IMR-90 (cell line): Measurements from ENCODE around the gene MLLT3. TPM values are rescaled to one million over a fixed set of nuclear protein-coding genes. Genes with fewer than 3 reads are reported as not detected.

Experiments used
- ATAC-seq: fragments of 200-7000 bp; cut with Tn5 transposase; 2 replicates; pipeline ENCODE4 v1.9.1; 2020; ENCODE audit warnings: low read depth, mild to moderate bottlenecking, moderate library complexity
- BruUV-seq: library from RNA; stranded (reverse); fragments of 400-500 nt; replicated peaks from 2 replicates; lab custom pipeline; 2021; lab: Mats Ljungman, UMichigan
- CTCF ChIA-PET: fragments of 300-600 bp; formaldehyde crosslinking; extraction: SDS; loops from one replicate; lab custom pipeline; 2021; ENCODE audit warnings: antibody characterized with exemption; lab: Yijun Ruan, JAX
- POLR2A ChIA-PET: fragments of 300-600 bp; sonication (Branson Sonifier 250); formaldehyde crosslinking; loops from one replicate; lab custom pipeline; 2022; ENCODE audit warnings: antibody characterized with exemption; ENCODE audit not compliant: unreplicated experiment; lab: Charles Lee
- DNase-seq: peaks from one replicate; pipeline ENCODE4 v3.0.0; 2013
- H2AFZ ChIP-seq: replicated peaks from 2 replicates; pipeline ENCODE3; 2013; ENCODE audit warnings: low read length, mild to moderate bottlenecking; ENCODE audit not compliant: poor library complexity
- H2AK5ac ChIP-seq: 2 replicates; pipeline ENCODE4 v1.6.1; 2013; ENCODE audit warnings: low read depth, low read length, inconsistent platforms
- H2AK9ac ChIP-seq: replicated peaks from 2 replicates; pipeline ENCODE3; 2013; ENCODE audit warnings: mild to moderate bottlenecking, low read depth, low read length, moderate library complexity; ENCODE audit not compliant: poor library complexity
- H2BK120ac ChIP-seq: 2 replicates; pipeline ENCODE4 v1.6.1; 2013; ENCODE audit warnings: low read depth, low read length, inconsistent platforms
- H2BK15ac ChIP-seq: 3 replicates; pipeline ENCODE4 v1.6.1; 2013; ENCODE audit warnings: low read depth, low read length, inconsistent platforms
- H2BK20ac ChIP-seq: 2 replicates; pipeline ENCODE4 v1.6.1; 2013; ENCODE audit warnings: low read depth, mild to moderate bottlenecking, inconsistent platforms, low read length, moderate library complexity
- H2BK5ac ChIP-seq: 2 replicates; pipeline ENCODE4 v1.6.1; 2013; ENCODE audit warnings: mild to moderate bottlenecking, low read depth, low read length, inconsistent platforms; ENCODE audit not compliant: poor library complexity, severe bottlenecking
- H3K14ac ChIP-seq: replicated peaks from 2 replicates; pipeline ENCODE4 v1.6.1; 2013; ENCODE audit warnings: low read depth, low read length, inconsistent platforms
- H3K18ac ChIP-seq: 2 replicates; pipeline ENCODE4 v1.6.1; 2013; ENCODE audit warnings: low read depth, low read length, control low read depth
- H3K23ac ChIP-seq: 2 replicates; pipeline ENCODE4 v1.6.1; 2013; ENCODE audit warnings: low read depth, low read length, inconsistent platforms
- H3K27ac ChIP-seq: 2 replicates; pipeline ENCODE4 v1.5.1; 2013; ENCODE audit warnings: mild to moderate bottlenecking, control low read depth, low read length; ENCODE audit not compliant: insufficient read depth
- H3K27me3 ChIP-seq: 2 replicates; pipeline ENCODE4 v1.6.1; 2013; ENCODE audit warnings: low read length; ENCODE audit not compliant: control insufficient read depth, insufficient read depth
- H3K36me3 ChIP-seq: 2 replicates; pipeline ENCODE4 v1.6.1; 2013; ENCODE audit warnings: low read length, mixed read lengths; ENCODE audit not compliant: control insufficient read depth, insufficient read depth
- H3K4ac ChIP-seq: 2 replicates; pipeline ENCODE4 v1.6.1; 2013; ENCODE audit warnings: low read depth, low read length, inconsistent platforms
- H3K4me1 ChIP-seq: 2 replicates; pipeline ENCODE4 v1.6.1; 2013; ENCODE audit warnings: low read length, mixed read lengths; ENCODE audit not compliant: control insufficient read depth, insufficient read depth
- H3K4me2 ChIP-seq: 2 replicates; pipeline ENCODE4 v1.6.1; 2013; ENCODE audit warnings: low read depth, mild to moderate bottlenecking, control low read depth, low read length, moderate library complexity
- H3K4me3 ChIP-seq: 2 replicates; pipeline ENCODE4 v1.5.1; 2013; ENCODE audit warnings: low read depth, mild to moderate bottlenecking, control low read depth, low read length, moderate library complexity; ENCODE audit not compliant: insufficient read depth
- H3K56ac ChIP-seq: 2 replicates; pipeline ENCODE4 v1.6.1; 2013; ENCODE audit warnings: low read length, inconsistent platforms; ENCODE audit not compliant: insufficient read depth; ENCODE audit errors: extremely low read depth
- H3K79me1 ChIP-seq, 2 experiments: 2 replicates each; pipeline ENCODE4 v1.6.1; 2013; ENCODE audit warnings: low read length in 2 of 2, inconsistent platforms in 1 of 2, low read depth in 1 of 2
- H3K9ac ChIP-seq: 2 replicates; pipeline ENCODE4 v1.6.1; 2013; ENCODE audit warnings: low read depth, low read length, control low read depth
- H3K9me1 ChIP-seq: 2 replicates; pipeline ENCODE4 v1.6.1; 2013; ENCODE audit warnings: low read length, inconsistent platforms; ENCODE audit not compliant: insufficient read depth
- H3K9me3 ChIP-seq: 2 replicates; pipeline ENCODE4 v1.6.1; 2013; ENCODE audit warnings: low read length; ENCODE audit not compliant: control insufficient read depth, insufficient read depth
- H4K20me1 ChIP-seq: 2 replicates; pipeline ENCODE4 v1.6.1; 2013; ENCODE audit warnings: low read length, inconsistent platforms; ENCODE audit not compliant: insufficient read depth
- H4K5ac ChIP-seq: 2 replicates; pipeline ENCODE4 v1.6.1; 2013; ENCODE audit warnings: mild to moderate bottlenecking, low read depth, low read length, control low read depth
- H4K8ac ChIP-seq, 2 experiments: 2 replicates each; pipeline ENCODE4 v1.6.1; 2013; ENCODE audit warnings: low read depth in 2 of 2, low read length in 2 of 2, control low read depth in 1 of 2, inconsistent platforms in 1 of 2
- H4K91ac ChIP-seq: 2 replicates; pipeline ENCODE4 v1.6.1; 2013; ENCODE audit warnings: low read depth, low read length, inconsistent platforms; ENCODE audit not compliant: insufficient read depth
- BHLHE40 ChIP-seq: fragments of 150-350 bp; IDR thresholded peaks from 2 replicates; pipeline ENCODE4 v1.6.1; 2016; ENCODE audit warnings: mild to moderate bottlenecking, low read depth, low read length
- CHD1 ChIP-seq: IDR thresholded peaks from 2 replicates; pipeline ENCODE4 v1.6.1; 2012; ENCODE audit warnings: low read depth, low read length, improper control_type of control experiment
- FOS ChIP-seq: fragments of 150-350 bp; IDR thresholded peaks from 2 replicates; pipeline ENCODE4 v1.6.1; 2016; ENCODE audit warnings: low read depth, low read length
- MAFK ChIP-seq: IDR thresholded peaks from 2 replicates; pipeline ENCODE4 v1.6.1; 2012; ENCODE audit warnings: low read depth, low read length, improper control_type of control experiment
- MAZ ChIP-seq: IDR thresholded peaks from 2 replicates; pipeline ENCODE4 v1.6.1; 2012; ENCODE audit warnings: low read depth, mild to moderate bottlenecking, low read length, improper control_type of control experiment, moderate library complexity, borderline replicate concordance
- MXI1 ChIP-seq: IDR thresholded peaks from 2 replicates; pipeline ENCODE4 v1.6.1; 2012; ENCODE audit warnings: low read depth, mild to moderate bottlenecking, low read length, moderate library complexity, borderline replicate concordance
- NFE2L2 ChIP-seq: fragments of 150-350 bp; IDR thresholded peaks from 2 replicates; pipeline ENCODE4 v1.6.1; 2016; ENCODE audit warnings: low read depth, mild to moderate bottlenecking, low read length
- POLR2A ChIP-seq: IDR thresholded peaks from 2 replicates; pipeline ENCODE4 v1.6.1; 2012; ENCODE audit warnings: mild to moderate bottlenecking, low read depth, low read length
- RAD21 ChIP-seq: IDR thresholded peaks from 2 replicates; pipeline ENCODE4 v1.6.1; 2012; ENCODE audit warnings: low read length, improper control_type of control experiment
- WGBS, 2 experiments: methylation state at CpG; one replicate each; pipeline versions ENCODE4 v1.1.5 to v1.1.7; 2013; ENCODE audit warnings: missing lambda C conversion rate in 2 of 2; ENCODE audit not compliant: insufficient read length in 1 of 2; ENCODE audit errors: extremely low coverage in 2 of 2; 5-methylcytosine and 5-hydroxymethylcytosine counted together
- dilution Hi-C: fragments of 300-500 bp; cut with HindIII; formaldehyde crosslinking; loops from one replicate; pipeline ENCODE4 v1.14.3; 2018; ENCODE audit warnings: low sequenced_read_pairs; ENCODE audit not compliant: unreplicated experiment
- in situ Hi-C: fragments of 300-500 bp; cut with MboI; formaldehyde crosslinking; loops from 3 replicates; pipeline ENCODE4 v1.14.3; 2019; ENCODE audit warnings: low sequenced_read_pairs, inconsistent platforms, mixed read lengths
- intact Hi-C: fragments of 100-400 bp; cut with micrococcal nuclease; formaldehyde crosslinking; loops from 2 replicates; pipeline ENCODE4 v1.10.0; 2022
- polyA plus RNA-seq, 3 experiments: library from polyadenylated mRNA; depleted of rRNA; stranded (reverse); fragments of >200 nt; gene quantifications; 2 replicates each; pipeline ENCODE4 v1.2.3, GENCODE V29; 2012; ENCODE audit warnings: low replicate concordance in 1 of 3
- total RNA-seq: library from RNA; depleted of rRNA; stranded (reverse); fragments of >200 nt; gene quantifications from 2 replicates; pipeline ENCODE4 v1.2.3, GENCODE V29; 2012
- TF ChIP-seq, protein P1 (sequence below): conservative IDR thresholded peaks from 2 replicates; pipeline ENCODE4 v1.5.1; 2012; ENCODE audit warnings: mild to moderate bottlenecking, low read depth, low read length, improper control_type of control experiment
- TF ChIP-seq, protein P2 (sequence below): fragments of 150-350 bp; IDR thresholded peaks from 2 replicates; pipeline ENCODE4 v1.6.1; 2016; ENCODE audit warnings: low read depth, mild to moderate bottlenecking, low read length, moderate library complexity, borderline replicate concordance

The MLLT3 gene
- total and polyA plus RNA-seq, 2 of the 4 experiments (the other 2 are of a cell fraction) = 10.4 to 21.1 TPM

- intact Hi-C loops = no loop called here
- H2AFZ ChIP-seq = no peak overlapping the region
- DNase-seq (no peak), ATAC-seq (no peak)
- no peak overlapping the region for H3K4me2 ChIP-seq
- no peak overlapping the region for H2BK5ac ChIP-seq
- no peak overlapping the region for H3K4ac ChIP-seq
- H3K4me3 ChIP-seq = no peak overlapping the region
- H3K9ac ChIP-seq = no peak overlapping the region
- no peaks in the 10 kb centered on the region for H3K27me3 ChIP-seq
- POLR2A ChIA-PET = no interaction called here
- dilution Hi-C loops = no loop called here
- H2BK20ac ChIP-seq = no peak overlapping the region
- H3K9me1 ChIP-seq = no peaks in the 10 kb centered on the region
- H3K56ac ChIP-seq = no peak overlapping the region
- no peak overlapping the region for H3K18ac ChIP-seq
- no peak overlapping the region for H2BK15ac ChIP-seq
- no peak overlapping the region for H3K27ac ChIP-seq
- H2BK120ac ChIP-seq = no peak overlapping the region
- H3K36me3 ChIP-seq = no peaks in the 10 kb centered on the region
- no CpG with 5 or more reads among the region's 2 CpGs for WGBS, 2 experiments
- no peak overlapping the region for H4K5ac ChIP-seq
- H3K4me1 ChIP-seq = no peaks in the 10 kb centered on the region
- CTCF ChIA-PET = interaction anchor here (0.8 kb wide), 1 partner anchor 43 kb away, joined by 3 read pairs; no protein-coding TSS in a partner anchor
- H2AK5ac ChIP-seq = no peak overlapping the region
- no TSS peak for BruUV-seq
- no peaks in the 10 kb centered on the region for H3K9me3 ChIP-seq
- H4K20me1 ChIP-seq = no peaks in the 10 kb centered on the region
- TF ChIP-seq NFE2L2 (no peak), CHD1 (no peak), MAFK (no peak), MAZ (no peak), FOS (no peak), MXI1 (no peak), RAD21 (no peak), POLR2A (no peak), BHLHE40 (no peak)
- TF ChIP-seq, protein P1, sequence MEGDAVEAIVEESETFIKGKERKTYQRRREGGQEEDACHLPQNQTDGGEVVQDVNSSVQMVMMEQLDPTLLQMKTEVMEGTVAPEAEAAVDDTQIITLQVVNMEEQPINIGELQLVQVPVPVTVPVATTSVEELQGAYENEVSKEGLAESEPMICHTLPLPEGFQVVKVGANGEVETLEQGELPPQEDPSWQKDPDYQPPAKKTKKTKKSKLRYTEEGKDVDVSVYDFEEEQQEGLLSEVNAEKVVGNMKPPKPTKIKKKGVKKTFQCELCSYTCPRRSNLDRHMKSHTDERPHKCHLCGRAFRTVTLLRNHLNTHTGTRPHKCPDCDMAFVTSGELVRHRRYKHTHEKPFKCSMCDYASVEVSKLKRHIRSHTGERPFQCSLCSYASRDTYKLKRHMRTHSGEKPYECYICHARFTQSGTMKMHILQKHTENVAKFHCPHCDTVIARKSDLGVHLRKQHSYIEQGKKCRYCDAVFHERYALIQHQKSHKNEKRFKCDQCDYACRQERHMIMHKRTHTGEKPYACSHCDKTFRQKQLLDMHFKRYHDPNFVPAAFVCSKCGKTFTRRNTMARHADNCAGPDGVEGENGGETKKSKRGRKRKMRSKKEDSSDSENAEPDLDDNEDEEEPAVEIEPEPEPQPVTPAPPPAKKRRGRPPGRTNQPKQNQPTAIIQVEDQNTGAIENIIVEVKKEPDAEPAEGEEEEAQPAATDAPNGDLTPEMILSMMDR = no peak
- TF ChIP-seq, protein P2, sequence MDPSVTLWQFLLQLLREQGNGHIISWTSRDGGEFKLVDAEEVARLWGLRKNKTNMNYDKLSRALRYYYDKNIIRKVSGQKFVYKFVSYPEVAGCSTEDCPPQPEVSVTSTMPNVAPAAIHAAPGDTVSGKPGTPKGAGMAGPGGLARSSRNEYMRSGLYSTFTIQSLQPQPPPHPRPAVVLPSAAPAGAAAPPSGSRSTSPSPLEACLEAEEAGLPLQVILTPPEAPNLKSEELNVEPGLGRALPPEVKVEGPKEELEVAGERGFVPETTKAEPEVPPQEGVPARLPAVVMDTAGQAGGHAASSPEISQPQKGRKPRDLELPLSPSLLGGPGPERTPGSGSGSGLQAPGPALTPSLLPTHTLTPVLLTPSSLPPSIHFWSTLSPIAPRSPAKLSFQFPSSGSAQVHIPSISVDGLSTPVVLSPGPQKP = no peak
- H3K14ac ChIP-seq = no peak overlapping the region
- H2AK9ac ChIP-seq = no peak overlapping the region
- H4K91ac ChIP-seq = no peak overlapping the region
- in situ Hi-C loops = no loop called here
- H3K23ac ChIP-seq = no peak overlapping the region
- H4K8ac ChIP-seq = no peak overlapping the region
- peaks cover 5 to 18% of the 10 kb centered on the region in 2 experiments; a peak in 3 of 4 replicates for H3K79me1 ChIP-seq
Observed at GRCh38 chr9:20463823-20464222, 158.5 kb downstream of the MLLT3 start.
